HL-60 (cell line): ENCODE results near the gene SORCS1.

Source experiments
- DNase-seq, 2 experiments: peaks; one replicate each; pipeline ENCODE4 v3.0.0-alpha.2; 2010 to 2020; ENCODE audit warnings: low read depth in 1 of 2, low spot score in 1 of 2
- H3K27ac ChIP-seq: fragments of 250-450 bp; sonication (Bioruptor Pico); replicated peaks from 2 replicates; pipeline ENCODE4 v1.5.1; 2020; ENCODE audit warnings: mild to moderate bottlenecking, moderate library complexity
- H3K27me3 ChIP-seq: fragments of 250-450 bp; sonication (Bioruptor Pico); 2 replicates; pipeline ENCODE4 v1.5.1; 2021; ENCODE audit warnings: mild to moderate bottlenecking, moderate library complexity; ENCODE audit not compliant: insufficient read depth, poor library complexity, severe bottlenecking
- H3K4me3 ChIP-seq: replicated peaks from 2 replicates; pipeline ENCODE4 v1.5.1; 2011; ENCODE audit warnings: mild to moderate bottlenecking, control low read depth, low read length; ENCODE audit not compliant: insufficient read depth
- GABPA ChIP-seq: IDR thresholded peaks from 2 replicates; pipeline ENCODE4 v1.6.1; 2012; ENCODE audit warnings: low read depth
- POLR2AphosphoS5 ChIP-seq: IDR thresholded peaks from 2 replicates; pipeline ENCODE4 v1.6.1; 2012; ENCODE audit warnings: low read depth
- SPI1 ChIP-seq: IDR thresholded peaks from 2 replicates; pipeline ENCODE4 v1.6.1; 2012; ENCODE audit warnings: low read depth, mild to moderate bottlenecking, borderline replicate concordance
- TF ChIP-seq, protein P1 (sequence below): IDR thresholded peaks from one replicate; pipeline ENCODE4 v1.5.1; 2011; ENCODE audit warnings: low read length, control low read depth, inconsistent platforms; ENCODE audit not compliant: insufficient read depth
- TF ChIP-seq, protein P2 (sequence below): IDR thresholded peaks from 2 replicates; pipeline ENCODE4 v1.6.1; 2012; ENCODE audit warnings: low read depth; ENCODE audit not compliant: insufficient replicate concordance

Gene SORCS1

DNA sequence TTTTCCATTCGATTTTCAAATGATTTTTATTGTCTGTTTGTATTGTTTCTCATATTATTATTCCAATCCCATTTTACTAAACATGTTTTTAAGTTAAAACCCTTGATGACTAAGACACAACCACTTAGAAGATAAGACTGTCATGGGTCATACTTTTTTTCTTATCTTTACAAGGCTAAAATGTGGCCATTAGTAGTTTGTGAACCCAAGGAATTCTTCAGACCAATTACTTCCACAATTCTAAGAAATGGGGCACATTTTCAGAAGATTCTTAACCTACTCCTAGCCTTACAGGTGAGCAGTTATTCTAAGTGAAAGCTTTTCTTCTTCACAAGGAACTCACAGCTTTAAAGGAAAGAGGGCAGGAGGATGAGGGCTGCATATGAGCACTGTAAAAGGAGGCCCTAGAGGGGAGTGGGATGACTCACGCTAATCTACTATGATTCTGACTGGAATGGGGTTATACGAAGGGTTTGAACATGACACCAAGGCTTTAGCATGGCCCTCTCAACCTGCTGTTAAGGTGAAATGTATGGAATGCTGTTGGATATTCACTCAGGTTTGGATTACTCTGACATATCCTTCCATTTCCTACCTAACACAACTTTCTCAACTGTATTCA is 81.0 kb downstream of the SORCS1 start:
- TF ChIP-seq, protein P1, sequence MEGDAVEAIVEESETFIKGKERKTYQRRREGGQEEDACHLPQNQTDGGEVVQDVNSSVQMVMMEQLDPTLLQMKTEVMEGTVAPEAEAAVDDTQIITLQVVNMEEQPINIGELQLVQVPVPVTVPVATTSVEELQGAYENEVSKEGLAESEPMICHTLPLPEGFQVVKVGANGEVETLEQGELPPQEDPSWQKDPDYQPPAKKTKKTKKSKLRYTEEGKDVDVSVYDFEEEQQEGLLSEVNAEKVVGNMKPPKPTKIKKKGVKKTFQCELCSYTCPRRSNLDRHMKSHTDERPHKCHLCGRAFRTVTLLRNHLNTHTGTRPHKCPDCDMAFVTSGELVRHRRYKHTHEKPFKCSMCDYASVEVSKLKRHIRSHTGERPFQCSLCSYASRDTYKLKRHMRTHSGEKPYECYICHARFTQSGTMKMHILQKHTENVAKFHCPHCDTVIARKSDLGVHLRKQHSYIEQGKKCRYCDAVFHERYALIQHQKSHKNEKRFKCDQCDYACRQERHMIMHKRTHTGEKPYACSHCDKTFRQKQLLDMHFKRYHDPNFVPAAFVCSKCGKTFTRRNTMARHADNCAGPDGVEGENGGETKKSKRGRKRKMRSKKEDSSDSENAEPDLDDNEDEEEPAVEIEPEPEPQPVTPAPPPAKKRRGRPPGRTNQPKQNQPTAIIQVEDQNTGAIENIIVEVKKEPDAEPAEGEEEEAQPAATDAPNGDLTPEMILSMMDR, result no peak
- TF ChIP-seq SPI1 (no peak), POLR2AphosphoS5 (no peak)

DNA sequence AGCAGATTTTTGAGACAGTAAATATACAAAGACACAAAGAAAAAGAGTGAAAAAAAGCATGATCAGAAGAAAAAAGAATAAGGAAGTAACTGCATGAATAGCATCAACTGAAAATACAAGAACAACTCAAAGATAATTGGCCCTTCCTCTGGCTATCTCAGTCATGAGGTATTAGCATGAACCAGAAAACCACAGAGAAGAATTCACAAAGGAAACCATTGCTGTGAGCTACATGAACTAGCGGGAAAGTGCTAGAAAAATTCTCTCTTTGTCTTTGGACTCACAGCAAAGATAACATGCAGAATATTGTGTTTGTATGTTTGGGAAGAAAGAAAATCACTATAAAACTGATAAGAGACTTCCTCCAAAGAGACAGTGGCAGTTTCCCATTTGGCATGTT is 82.9 kb downstream of the SORCS1 start:
- no peak for DNase-seq
- no peak for TF ChIP-seq SPI1
- no peak for TF ChIP-seq POLR2AphosphoS5
- TF ChIP-seq, protein P1, result no peak
- TF ChIP-seq GABPA, result no peak
- TF ChIP-seq, protein P2, sequence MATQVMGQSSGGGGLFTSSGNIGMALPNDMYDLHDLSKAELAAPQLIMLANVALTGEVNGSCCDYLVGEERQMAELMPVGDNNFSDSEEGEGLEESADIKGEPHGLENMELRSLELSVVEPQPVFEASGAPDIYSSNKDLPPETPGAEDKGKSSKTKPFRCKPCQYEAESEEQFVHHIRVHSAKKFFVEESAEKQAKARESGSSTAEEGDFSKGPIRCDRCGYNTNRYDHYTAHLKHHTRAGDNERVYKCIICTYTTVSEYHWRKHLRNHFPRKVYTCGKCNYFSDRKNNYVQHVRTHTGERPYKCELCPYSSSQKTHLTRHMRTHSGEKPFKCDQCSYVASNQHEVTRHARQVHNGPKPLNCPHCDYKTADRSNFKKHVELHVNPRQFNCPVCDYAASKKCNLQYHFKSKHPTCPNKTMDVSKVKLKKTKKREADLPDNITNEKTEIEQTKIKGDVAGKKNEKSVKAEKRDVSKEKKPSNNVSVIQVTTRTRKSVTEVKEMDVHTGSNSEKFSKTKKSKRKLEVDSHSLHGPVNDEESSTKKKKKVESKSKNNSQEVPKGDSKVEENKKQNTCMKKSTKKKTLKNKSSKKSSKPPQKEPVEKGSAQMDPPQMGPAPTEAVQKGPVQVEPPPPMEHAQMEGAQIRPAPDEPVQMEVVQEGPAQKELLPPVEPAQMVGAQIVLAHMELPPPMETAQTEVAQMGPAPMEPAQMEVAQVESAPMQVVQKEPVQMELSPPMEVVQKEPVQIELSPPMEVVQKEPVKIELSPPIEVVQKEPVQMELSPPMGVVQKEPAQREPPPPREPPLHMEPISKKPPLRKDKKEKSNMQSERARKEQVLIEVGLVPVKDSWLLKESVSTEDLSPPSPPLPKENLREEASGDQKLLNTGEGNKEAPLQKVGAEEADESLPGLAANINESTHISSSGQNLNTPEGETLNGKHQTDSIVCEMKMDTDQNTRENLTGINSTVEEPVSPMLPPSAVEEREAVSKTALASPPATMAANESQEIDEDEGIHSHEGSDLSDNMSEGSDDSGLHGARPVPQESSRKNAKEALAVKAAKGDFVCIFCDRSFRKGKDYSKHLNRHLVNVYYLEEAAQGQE, result no peak

More for the DNA sequence above, 81.0 kb downstream of the SORCS1 start:
- H3K27me3 ChIP-seq, result no peaks in the 10 kb centered on the region
- H3K27ac ChIP-seq, result no peak overlapping the region
- DNase-seq, result no peak
- H3K4me3 ChIP-seq, result no peak overlapping the region

DNA sequence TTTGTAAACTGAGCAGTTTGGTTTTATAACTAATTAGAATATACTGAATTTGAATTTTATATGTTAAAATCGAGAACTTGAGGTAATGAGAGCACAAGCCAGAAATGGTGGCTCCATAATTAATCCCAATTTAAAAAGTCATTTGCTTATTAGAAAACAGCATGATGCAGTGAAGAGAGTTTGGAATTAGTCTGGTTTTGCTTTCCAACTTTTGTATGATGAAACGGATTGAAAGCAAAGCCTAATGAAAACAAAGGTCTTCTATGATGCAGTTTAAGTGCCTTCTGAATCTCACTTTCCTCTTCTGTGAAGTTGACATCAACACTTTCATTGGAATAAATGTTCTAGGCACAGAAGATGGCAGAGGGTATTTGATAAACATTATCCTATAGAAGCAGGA is 89.4 kb downstream of the SORCS1 start:
- no peak for DNase-seq
- Histone ChIP-seq H3K4me3 (no peak overlapping the region), H3K27ac (no peak overlapping the region), H3K27me3 (no peaks in the 10 kb centered on the region)
- TF ChIP-seq POLR2AphosphoS5, result no peak
- TF ChIP-seq, protein P2, result no peak
- no peak for TF ChIP-seq GABPA
- TF ChIP-seq SPI1, result no peak
- TF ChIP-seq, protein P1, result no peak

More for the DNA sequence above, 82.9 kb downstream of the SORCS1 start:
- no peak overlapping the region for H3K27ac ChIP-seq
- H3K27me3 ChIP-seq, result no peaks in the 10 kb centered on the region
- H3K4me3 ChIP-seq, result no peak overlapping the region

DNA sequence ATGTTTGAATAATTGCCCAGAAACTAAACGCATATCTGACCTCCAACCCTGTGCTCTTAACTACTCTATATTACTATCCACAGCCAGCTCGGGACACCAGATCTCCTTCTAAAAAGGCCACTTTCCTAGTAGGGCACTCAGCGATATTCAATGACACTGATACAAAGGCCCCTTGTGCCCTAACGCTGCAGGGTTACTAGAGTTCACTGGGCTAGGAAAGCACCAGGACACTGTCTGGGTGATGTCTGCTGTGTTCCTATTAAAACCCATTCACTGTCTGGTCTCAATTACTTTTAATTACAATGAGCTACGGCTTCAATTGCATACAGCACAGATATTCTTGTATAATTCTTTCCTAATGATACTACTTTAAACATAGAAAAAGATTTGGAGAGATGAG is 91.7 kb downstream of the SORCS1 start:
- TF ChIP-seq POLR2AphosphoS5 (no peak), GABPA (no peak), SPI1 (no peak)
- TF ChIP-seq, protein P2, result no peak
- TF ChIP-seq, protein P1, result no peak
- no peak for DNase-seq
- H3K27ac ChIP-seq, result no peak overlapping the region
- no peaks in the 10 kb centered on the region for H3K27me3 ChIP-seq
- H3K4me3 ChIP-seq, result no peak overlapping the region
